Gastrocnemius medialis (tissue), 4 donors: ENCODE results near the gene CTDSPL. TPM values are rescaled to one million over a fixed set of nuclear protein-coding genes. Genes with fewer than 3 reads are reported as not detected.

Experiments used
- ATAC-seq, 2 donors: fragments of 150-250 bp; one replicate each; pipeline ENCODE4 v1.9.1; 2016
- DNase-seq, 2 donors: peaks; one replicate each; pipeline ENCODE4 v3.0.0-alpha.2; 2019
- H3K27ac ChIP-seq, 4 donors: fragments of 200-600 bp; sonication (generic); 1 replicate in 1 of 4; 2 replicates in 3 of 4; pipeline ENCODE4 v1.5.1; 2016 to 2018; ENCODE audit warnings: mild to moderate bottlenecking in 2 of 4, moderate library complexity in 1 of 4
- H3K27me3 ChIP-seq, 3 donors: fragments of 200-600 bp; sonication (generic) in 2 of 3; 1 replicate in 1 of 3; 2 replicates in 2 of 3; pipeline versions ENCODE4 v1.5.1 to v1.6.0; 2016 to 2019; ENCODE audit warnings: mild to moderate bottlenecking in 1 of 3, moderate library complexity in 1 of 3
- H3K36me3 ChIP-seq, 2 donors: fragments of 200-600 bp; sonication (generic) in 1 of 2; one replicate each; pipeline ENCODE4 v1.5.1; 2017 to 2018
- H3K4me1 ChIP-seq, 2 donors: fragments of 200-600 bp; sonication (generic) in 1 of 2; one replicate each; pipeline ENCODE4 v1.5.1; 2016 to 2017; ENCODE audit warnings: mild to moderate bottlenecking in 2 of 2
- H3K4me3 ChIP-seq, 4 donors: fragments of 200-600 bp; sonication (generic) in 3 of 4; 1 replicate in 1 of 4; 2 replicates in 3 of 4; pipeline ENCODE4 v1.5.1; 2016 to 2019; ENCODE audit warnings: mild to moderate bottlenecking in 2 of 4
- H3K9me3 ChIP-seq, 3 donors: fragments of 200-600 bp; sonication (generic) in 2 of 3; 1 replicate in 1 of 3; 2 replicates in 2 of 3; pipeline ENCODE4 v1.5.1; 2016 to 2019
- POLR2A ChIP-seq, 2 donors: fragments of 450-650 bp; IDR thresholded peaks; one replicate each; pipeline ENCODE4 v1.6.1; 2017; ENCODE audit warnings: antibody characterized with exemption in 2 of 2, mild to moderate bottlenecking in 2 of 2, moderate library complexity in 2 of 2
- in situ Hi-C, 4 donors: fragments of 200-750 bp; cut with MboI; loops; one replicate each; pipeline versions ENCODE4 v1.15.0 to v1.8.0; 2017; ENCODE audit warnings: low sequenced_read_pairs in 4 of 4
- intact Hi-C: fragments of 100-400 bp; cut with DNase I; formaldehyde crosslinking; loops from one replicate; pipeline ENCODE4 v1.15.1; 2023; ENCODE audit warnings: low total_unique reads
- total RNA-seq, 4 donors: library from RNA; depleted of rRNA; stranded (reverse); fragments of >200 nt; gene quantifications; one replicate each; pipeline versions ENCODE4 v1.1.0 to v1.2.3, GENCODE V29; 2016
- TF ChIP-seq, protein P1 (sequence below), 5 experiments: fragments of 450-650 bp in 3 of 5; fragments of 200-600 bp in 2 of 5; sonication (generic) in 2 of 5; IDR thresholded peaks in 4 of 5; conservative IDR thresholded peaks in 1 of 5; 1 replicate in 4 of 5; 2 replicates in 1 of 5; pipeline ENCODE4 v1.5.1; 2016 to 2019; ENCODE audit warnings: antibody characterized with exemption in 5 of 5, mild to moderate bottlenecking in 3 of 5, moderate library complexity in 3 of 5

Gene CTDSPL
- total RNA-seq, 4 donors from 2014 or later, result 12.1 to 23.1 (median 14.6) TPM

DNA sequence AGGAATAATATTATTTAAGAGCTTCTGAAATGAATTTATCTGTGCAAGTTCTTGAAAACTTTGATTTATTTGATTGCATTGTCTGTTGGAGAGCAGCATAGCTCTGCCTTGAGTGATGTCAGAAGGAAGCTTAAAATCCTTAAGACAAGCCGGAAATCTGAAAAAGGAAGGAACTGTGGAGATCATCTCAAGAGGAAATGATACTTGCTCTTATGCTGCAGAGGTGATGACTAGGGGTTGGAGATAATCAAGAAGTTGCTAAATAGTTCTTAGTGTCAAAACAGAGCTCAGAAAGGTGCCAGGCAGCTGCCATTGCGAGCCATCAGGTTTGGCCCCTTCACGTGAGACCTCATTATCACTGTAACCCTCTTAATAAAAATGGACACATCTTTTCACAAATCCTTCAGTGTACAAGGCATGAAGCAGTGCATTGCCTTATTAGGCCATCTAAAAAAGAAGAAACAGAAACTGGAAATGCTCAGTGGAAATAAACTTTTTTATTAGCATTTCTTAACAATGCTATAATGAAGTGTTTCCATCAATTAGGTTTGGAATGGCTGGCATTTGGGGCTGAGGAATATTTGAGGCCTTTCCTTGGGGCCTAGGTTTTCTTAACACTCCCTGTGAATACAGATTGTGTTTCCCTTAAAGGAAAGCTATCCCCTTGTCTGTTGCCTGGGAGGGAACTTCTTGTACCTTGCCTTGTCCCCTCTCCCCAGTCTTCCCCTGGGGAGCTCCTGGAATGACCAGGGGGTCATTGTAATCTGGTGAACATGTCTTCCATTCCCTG is 94.4 kb downstream of the CTDSPL start:
- Histone ChIP-seq H3K27ac (peak overlapping the region; percentile 42 to 66 (median 62)), H3K4me1 (peaks cover 8 to 22% of the 10 kb centered on the region in 2 donors), H3K27me3 (no peaks in the 10 kb centered on the region), H3K36me3 (no peaks in the 10 kb centered on the region), H3K9me3 (no peaks in the 10 kb centered on the region), H3K4me3 (no peak overlapping the region)
- intact Hi-C loops (no loop called here), in situ Hi-C loops (loop anchor here in 1 of 4 donors (5.0 kb wide), 1 partner anchor 99 kb away; no protein-coding TSS in a partner anchor)
- no peak for DNase-seq
- TF ChIP-seq, protein P1, sequence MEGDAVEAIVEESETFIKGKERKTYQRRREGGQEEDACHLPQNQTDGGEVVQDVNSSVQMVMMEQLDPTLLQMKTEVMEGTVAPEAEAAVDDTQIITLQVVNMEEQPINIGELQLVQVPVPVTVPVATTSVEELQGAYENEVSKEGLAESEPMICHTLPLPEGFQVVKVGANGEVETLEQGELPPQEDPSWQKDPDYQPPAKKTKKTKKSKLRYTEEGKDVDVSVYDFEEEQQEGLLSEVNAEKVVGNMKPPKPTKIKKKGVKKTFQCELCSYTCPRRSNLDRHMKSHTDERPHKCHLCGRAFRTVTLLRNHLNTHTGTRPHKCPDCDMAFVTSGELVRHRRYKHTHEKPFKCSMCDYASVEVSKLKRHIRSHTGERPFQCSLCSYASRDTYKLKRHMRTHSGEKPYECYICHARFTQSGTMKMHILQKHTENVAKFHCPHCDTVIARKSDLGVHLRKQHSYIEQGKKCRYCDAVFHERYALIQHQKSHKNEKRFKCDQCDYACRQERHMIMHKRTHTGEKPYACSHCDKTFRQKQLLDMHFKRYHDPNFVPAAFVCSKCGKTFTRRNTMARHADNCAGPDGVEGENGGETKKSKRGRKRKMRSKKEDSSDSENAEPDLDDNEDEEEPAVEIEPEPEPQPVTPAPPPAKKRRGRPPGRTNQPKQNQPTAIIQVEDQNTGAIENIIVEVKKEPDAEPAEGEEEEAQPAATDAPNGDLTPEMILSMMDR (IDR thresholded peaks at IDR 0.05 in 4 of 5, conservative IDR thresholded peaks at IDR 0.05 in 1 of 5), result no peak
- no peak for TF ChIP-seq POLR2A (IDR thresholded peaks at IDR 0.05)
- no peak for ATAC-seq

DNA sequence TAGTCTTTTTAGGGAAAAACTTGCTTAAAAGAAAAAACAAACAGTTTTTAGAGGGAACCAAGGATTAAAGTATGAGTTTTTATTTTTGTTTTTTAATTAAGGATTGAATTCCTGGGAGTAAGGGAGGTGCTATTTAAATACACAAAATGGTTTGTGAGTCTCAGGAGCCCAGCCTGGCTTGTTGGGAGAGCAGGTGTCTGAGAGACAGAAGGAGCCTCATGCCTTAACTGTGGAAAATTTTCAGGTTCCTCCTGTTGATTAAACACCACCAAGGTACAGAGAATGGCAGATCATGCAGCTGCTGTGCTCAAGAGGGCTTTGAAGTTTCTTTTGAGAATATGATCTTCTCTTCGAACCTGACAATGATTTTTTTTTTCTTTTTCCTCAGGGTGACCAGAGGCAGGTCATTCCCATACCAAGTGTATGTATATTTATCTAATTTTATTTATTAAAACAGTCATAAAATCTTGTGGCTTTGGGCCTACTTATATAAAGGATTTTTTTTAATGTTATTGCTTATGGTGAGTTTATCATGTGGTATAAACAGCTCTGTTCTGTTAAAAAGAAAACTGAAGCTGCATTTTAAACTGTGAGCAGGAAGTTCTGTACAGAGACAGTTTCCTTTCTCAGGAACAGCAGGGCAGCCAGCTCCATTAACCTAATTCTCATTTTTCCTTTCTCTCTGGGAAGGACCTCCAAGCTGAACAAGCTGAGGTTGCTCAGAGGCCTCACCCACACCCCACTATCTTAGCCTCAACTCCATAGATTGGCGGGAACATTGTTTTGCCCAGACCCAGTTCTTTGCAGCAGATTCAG is 95.3 kb downstream of the CTDSPL start:
- intact Hi-C loops, result no loop called here
- no peak for TF ChIP-seq POLR2A (IDR thresholded peaks at IDR 0.05)
- TF ChIP-seq, protein P1 (IDR thresholded peaks at IDR 0.05 in 4 of 5, conservative IDR thresholded peaks at IDR 0.05 in 1 of 5), result no peak
- no peak overlapping the region for H3K4me3 ChIP-seq
- H3K4me1 ChIP-seq, result peaks cover 8 to 22% of the 10 kb centered on the region in 2 donors
- peak in 1 of 2 donors; percentile 51 for ATAC-seq
- H3K9me3 ChIP-seq, result no peaks in the 10 kb centered on the region
- peak overlapping the region; percentile 42 to 66 (median 62) for H3K27ac ChIP-seq
- in situ Hi-C loops, result loop anchor here in 1 of 4 donors (5.0 kb wide), 1 partner anchor 100 kb away; no protein-coding TSS in a partner anchor
- H3K36me3 ChIP-seq, result no peaks in the 10 kb centered on the region
- no peaks in the 10 kb centered on the region for H3K27me3 ChIP-seq
- no peak for DNase-seq

DNA sequence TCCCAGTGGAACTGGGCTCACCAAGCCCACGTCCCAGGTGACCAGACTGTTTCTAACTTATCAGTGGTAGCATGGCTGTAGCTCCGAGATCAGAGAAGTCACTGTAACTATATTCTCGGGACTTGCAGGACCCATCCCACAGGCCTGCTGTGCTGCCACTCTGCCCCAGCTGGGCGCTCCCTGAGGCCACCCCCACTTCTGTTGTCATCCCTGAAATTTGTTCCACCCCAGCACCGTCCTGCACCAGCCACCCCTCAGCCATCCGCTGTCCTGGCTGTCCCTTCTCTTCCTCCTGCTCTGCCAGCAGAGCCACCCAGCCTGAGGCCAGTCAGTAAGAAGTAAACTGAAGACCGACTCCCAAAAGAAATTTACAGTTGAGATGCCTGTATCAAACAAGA is 95.9 kb downstream of the CTDSPL start:
- in situ Hi-C loops (loop anchor here in 1 of 4 donors (5.0 kb wide), 1 partner anchor 100 kb away; no protein-coding TSS in a partner anchor), intact Hi-C loops (no loop called here)
- no peak overlapping the region for H3K4me3 ChIP-seq
- H3K27ac ChIP-seq, result peak overlapping the region; percentile 42 to 66 (median 62)
- no peaks in the 10 kb centered on the region for H3K36me3 ChIP-seq
- TF ChIP-seq POLR2A (IDR thresholded peaks at IDR 0.05), result no peak
- no peak for DNase-seq
- peaks cover 8 to 25% of the 10 kb centered on the region in 2 donors for H3K4me1 ChIP-seq
- no peak for ATAC-seq
- H3K27me3 ChIP-seq, result no peaks in the 10 kb centered on the region
- no peaks in the 10 kb centered on the region for H3K9me3 ChIP-seq

DNA sequence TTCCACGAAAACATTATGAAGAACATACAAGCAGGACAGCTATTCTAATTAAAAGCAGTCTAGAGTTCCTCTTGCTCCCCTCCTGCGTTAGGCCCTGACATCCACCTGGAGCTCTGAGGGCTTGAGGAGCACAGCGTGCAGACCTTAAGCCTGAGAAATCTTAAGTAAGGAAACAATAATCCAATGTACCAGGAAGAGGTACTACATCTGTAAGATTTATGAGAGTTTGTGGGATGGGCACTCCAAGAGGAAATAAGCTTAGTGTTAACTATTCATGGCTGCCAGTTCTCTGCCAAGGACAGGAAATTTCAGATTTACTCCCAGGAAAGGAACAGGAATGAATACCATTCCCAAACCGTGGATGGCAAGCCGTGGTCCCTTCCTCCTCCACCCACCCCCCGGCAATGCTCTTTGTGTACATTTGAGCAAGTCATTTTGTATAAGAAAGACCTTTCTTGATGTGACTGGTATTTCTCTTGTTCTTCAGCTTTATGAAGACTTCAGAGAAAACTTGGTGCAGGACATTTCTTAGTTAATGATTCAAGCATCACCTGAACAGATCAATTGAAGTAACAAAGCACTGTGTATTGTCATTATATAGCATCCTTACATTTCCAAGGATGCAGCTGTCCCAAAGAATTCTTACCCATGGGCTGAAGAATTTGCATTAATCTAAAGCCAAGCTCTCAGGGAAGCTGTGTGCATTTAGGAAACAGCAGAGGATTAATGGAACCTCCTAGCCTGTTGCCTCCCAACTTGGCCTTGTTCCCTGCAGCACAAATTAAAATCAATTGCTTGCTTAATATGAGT is 100.1 kb downstream of the CTDSPL start:
- intact Hi-C loops, result no loop called here
- no peaks in the 10 kb centered on the region for H3K9me3 ChIP-seq
- no peak overlapping the region for H3K4me3 ChIP-seq
- H3K4me1 ChIP-seq, result peaks cover 19 to 27% of the 10 kb centered on the region in 2 donors
- no peaks in the 10 kb centered on the region for H3K36me3 ChIP-seq
- ATAC-seq (no peak), DNase-seq (no peak)
- H3K27ac ChIP-seq, result peak overlapping the region in 1 of 4 donors; percentile 11
- no peak for TF ChIP-seq POLR2A (IDR thresholded peaks at IDR 0.05)
- TF ChIP-seq, protein P1 (IDR thresholded peaks at IDR 0.05 in 4 of 5, conservative IDR thresholded peaks at IDR 0.05 in 1 of 5), result no peak
- H3K27me3 ChIP-seq, result no peaks in the 10 kb centered on the region
- in situ Hi-C loops, result loop anchor here in 2 of 4 donors (10.0 kb wide), 1 partner anchor 107 kb away; no protein-coding TSS in a partner anchor
